ENCODE results near the gene SLC25A27.
"Not testable (repeated sequence)": the region's sequence is repeated elsewhere in the genome, so short reads cannot be mapped to it uniquely, and the experiment has no call there.

Gene SLC25A27

GRCh38 chr6:46652603-46653438 lies at the start of gene SLC25A27, which contains the start of gene CYP39A1:
SLC25A27 (plus strand) TSS chr6:46652975; CDS start chr6:46653193, 218 bp downstream.
CYP39A1 (minus strand) TSS chr6:46652818; CDS start chr6:46652582, 236 bp downstream.
- peak; percentile 15 to 33 for DNase-seq (ENCODE audit: low read depth in 2 of 2)

DNA sequence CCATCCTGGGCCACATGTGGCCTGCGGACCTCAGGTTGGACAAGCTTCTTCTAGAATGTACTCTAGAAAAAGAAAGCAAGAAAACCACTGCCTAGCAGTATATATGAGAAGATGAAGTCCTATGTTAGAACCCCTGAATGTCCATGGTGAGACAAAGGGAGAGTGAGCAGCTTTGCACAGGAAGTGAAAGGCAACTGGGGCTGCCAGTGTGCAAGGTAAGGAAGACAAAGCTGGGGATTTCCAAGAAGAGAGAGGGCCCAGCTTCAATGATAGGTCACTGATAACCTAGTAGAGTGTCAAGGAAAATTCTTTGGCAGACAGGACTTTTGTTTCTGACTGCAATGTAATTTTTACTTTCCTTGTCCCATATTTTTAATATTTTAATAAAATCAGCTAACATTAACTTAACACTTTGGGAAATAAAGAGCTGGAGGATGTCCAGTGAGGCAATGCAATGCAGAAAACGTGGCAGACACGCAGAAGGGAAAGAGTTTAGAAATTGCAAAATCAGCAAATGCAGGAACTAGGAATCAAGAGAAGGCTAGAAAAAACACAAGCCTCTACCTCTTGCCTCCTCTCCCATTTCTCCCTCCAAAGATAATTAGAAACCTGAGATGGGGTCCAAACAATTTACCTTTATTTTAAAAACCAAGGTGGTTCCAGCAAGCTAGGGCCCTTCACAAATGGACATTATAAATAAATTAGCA lies 47.5 kb upstream of the SLC25A27 start:
- DNase-seq (ENCODE audit: low read depth in 2 of 2) = no peak

DNA sequence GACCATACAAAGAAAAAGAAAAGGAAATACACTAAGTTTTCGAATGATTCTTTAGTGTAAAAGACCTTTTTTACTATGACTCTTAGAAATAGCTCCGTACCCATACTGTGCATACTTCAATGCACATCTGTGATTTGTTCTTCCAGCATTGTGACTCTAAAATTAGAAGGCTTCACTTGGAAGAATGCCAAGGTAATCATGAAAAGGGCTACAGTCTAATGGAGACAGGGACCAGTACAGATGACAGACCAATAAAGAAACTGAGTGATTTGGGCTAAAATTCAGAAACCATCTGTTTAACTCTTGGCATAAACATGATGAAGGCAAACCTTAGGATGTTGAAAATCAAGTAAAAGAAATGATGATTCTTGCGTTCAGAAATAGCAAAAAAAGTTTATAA lies 46.4 kb upstream of the SLC25A27 start:
- no peak for DNase-seq (ENCODE audit: low read depth in 2 of 2)

DNA sequence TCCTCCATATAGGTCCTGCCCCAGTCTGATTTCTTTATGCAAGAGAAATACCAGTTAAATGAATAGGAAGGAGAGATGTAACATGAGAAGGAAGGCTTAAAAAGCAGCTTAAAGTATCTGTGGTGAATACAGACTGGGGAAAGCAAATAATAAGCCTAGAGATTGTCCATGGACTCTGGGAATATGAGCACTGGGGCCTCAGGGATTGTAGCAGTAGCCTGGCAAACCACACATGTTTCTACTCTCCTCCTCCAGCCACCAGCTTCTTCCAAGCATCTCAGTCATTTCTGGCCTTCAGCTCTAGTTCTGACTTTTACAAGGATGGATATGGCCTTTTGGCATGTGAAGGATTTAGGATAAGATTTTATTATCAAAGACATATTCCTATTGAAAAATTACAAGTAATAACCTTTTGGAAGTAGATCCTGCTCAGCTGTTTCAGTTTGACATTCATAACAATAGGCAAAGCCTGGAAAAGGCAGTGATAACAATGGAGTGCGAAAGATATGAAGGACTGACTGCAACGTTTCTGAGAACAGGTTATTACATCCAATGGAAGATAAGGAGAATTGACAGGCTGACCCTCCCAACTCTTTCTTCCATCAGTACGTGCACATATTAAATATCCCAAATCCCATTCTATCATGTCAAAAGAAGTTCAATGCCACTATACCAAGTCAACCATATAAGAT lies 41.8 kb upstream of the SLC25A27 start:
- no peak for DNase-seq (ENCODE audit: low read depth in 2 of 2)

DNA sequence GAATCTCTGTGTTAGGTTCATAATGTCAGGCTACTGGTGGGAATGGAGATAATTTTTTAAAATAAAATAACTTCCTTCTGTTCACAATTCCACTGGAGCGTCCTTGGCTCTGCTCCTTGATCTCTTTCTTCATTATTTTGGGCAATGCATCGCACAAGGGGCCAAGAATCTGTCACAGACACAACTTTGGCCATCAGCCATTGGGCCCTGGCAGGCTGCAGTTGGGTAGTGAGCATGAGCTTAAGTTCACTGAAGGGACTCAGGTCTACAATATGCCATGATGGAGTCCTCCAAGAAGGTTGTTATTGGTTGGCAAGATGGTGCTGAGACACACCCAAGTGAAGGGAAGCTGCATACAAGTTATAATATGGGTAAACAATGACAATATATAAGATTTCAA lies 40.1 kb upstream of the SLC25A27 start:
- DNase-seq (ENCODE audit: low read depth in 2 of 2) = no peak

GRCh38 chr6:46618726-46619125 lies 34.0 kb upstream of the SLC25A27 start:
- no peak for DNase-seq (ENCODE audit: low read depth in 2 of 2)

- peak; percentile 4 to 7 for DNase-seq (ENCODE audit: low read depth in 2 of 2)
These were observed 26.4 kb upstream of the SLC25A27 start for GRCh38 chr6:46626228-46626909.

DNA sequence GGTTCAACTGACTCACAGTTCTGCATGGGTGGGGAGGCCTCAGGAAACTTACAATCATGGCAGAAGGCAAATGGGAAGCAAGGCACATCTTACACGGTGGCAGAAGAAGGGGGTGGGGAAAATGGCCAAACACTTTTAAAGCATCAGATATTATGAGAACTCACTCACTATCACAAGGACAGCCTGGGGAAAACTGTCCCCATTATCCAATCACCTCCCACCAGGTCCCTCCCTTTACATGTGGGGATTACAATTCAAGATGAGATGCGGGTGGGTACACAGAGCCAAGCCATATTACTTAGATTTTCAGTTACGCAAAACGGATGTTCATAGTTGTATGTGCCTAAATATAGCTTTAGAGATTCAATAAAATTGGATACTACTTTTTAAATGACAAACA lies 25.8 kb upstream of the SLC25A27 start:
- DNase-seq (ENCODE audit: low read depth in 2 of 2) = no peak

GRCh38 chr6:46628498-46628897 lies 24.3 kb upstream of the SLC25A27 start:
- DNase-seq (ENCODE audit: low read depth in 2 of 2) = no peak

DNA sequence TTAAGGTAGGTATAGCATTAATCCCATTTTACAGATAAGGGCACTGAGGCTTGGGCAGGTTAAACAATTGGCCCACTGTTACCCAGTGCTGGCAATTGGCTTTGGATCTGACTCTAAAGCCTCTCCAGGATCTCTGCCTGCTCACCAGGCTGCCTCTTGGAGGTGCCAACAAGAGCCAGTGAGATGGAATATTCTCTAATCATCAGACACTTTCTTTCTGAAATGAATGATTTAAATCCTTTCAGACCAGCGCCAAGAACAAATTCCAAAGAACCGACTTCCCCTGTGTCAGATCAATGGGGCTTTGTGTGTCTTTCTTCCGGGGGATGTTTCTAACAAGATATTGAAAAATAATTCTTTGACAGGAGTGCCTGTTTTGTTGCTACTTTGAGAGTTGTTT lies 23.8 kb upstream of the SLC25A27 start:
- DNase-seq (ENCODE audit: low read depth in 2 of 2) = no peak

DNA sequence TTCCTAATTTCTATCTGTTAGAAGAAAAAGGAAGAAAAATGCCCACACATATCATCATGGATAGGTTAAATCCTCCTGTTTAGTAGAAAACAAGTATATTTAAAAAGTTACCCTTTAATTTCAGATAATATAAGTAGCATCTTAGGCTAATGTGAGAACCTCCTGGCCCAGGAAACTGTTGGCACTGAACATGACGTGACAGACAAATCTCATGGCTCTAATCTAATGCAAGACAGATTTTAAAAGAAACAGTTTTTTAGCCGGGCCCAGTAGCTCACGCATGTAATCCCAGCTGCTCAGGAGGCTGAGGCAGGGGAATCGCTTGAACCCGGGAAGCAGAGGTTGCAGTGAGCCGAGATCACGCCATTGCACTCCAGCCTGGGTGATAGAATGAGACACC lies 23.1 kb upstream of the SLC25A27 start:
- no peak for DNase-seq (ENCODE audit: low read depth in 2 of 2)

- no peak for DNase-seq (ENCODE audit: low read depth in 2 of 2)
These were observed 20.7 kb upstream of the SLC25A27 start for GRCh38 chr6:46632053-46632452.

DNA sequence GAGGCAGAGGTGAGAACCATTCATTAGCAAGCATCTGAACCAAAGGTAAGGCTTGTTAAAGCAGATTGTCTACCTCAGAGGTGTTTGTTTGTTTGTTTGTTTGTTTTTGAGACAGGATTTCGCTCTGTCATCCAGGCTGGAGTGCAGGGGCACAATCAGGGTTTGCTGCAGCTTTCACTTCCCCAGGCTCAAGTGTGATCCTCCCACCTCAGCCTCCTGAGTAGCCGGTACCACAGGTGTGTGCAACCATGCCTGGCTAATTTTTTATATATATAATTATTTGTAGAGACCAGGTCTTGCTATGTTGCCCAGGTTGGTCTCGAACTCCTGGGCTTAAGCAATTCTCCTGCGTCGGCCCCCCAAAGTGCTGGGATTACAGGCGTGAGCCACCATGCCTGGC lies 17.3 kb upstream of the SLC25A27 start:
- DNase-seq (ENCODE audit: low read depth in 2 of 2) = no peak

- DNase-seq (ENCODE audit: low read depth in 2 of 2) = peak in 1 of 2 experiments; percentile 1
These were observed 15.6 kb upstream of the SLC25A27 start for GRCh38 chr6:46637145-46637544.

DNA sequence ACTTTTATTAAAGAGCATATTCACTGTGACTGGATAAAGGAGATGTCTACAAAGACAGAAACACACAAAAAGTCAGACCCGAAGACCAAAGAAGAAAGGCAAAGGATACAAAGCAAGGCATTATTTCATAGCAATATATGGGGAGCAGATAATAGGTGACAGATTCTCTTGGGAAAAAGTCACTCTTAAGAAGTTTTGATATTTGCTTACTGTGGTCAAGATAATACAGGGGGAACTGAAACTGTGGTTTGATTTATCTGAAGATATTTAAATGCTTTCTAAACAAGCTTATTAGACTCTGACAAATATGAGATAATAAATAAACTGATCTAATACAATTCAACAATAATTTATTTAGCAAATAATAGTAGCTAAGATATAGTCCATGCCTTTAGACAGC lies 14.8 kb upstream of the SLC25A27 start:
- no peak for DNase-seq (ENCODE audit: low read depth in 2 of 2)

GRCh38 chr6:46638650-46639049 lies 14.1 kb upstream of the SLC25A27 start:
- DNase-seq (ENCODE audit: low read depth in 2 of 2) = no peak

- DNase-seq (ENCODE audit: low read depth in 2 of 2) = no peak
These were observed 9.6 kb upstream of the SLC25A27 start for GRCh38 chr6:46642928-46643751.

- DNase-seq (ENCODE audit: low read depth in 2 of 2) = no peak
These were observed 7.5 kb upstream of the SLC25A27 start for GRCh38 chr6:46645265-46645664.

GRCh38 chr6:46648108-46648507 lies 4.7 kb upstream of the SLC25A27 start:
- DNase-seq (ENCODE audit: low read depth in 2 of 2) = not testable (repeated sequence)

GRCh38 chr6:46648869-46649492 lies 3.8 kb upstream of the SLC25A27 start:
- no peak for DNase-seq (ENCODE audit: low read depth in 2 of 2)
